T follicular helper cell (primary cell): ENCODE measurements around the gene ENTPD1.
"Not testable (repeated sequence)": the region's sequence is repeated elsewhere in the genome, so short reads cannot be mapped to it uniquely, and the experiment has no call there.

Experiments used
- DNase-seq: peaks from one replicate; pipeline ENCODE4 v3.0.0-alpha.2; 2020; ENCODE audit warnings: low read depth

The ENTPD1 gene

DNA sequence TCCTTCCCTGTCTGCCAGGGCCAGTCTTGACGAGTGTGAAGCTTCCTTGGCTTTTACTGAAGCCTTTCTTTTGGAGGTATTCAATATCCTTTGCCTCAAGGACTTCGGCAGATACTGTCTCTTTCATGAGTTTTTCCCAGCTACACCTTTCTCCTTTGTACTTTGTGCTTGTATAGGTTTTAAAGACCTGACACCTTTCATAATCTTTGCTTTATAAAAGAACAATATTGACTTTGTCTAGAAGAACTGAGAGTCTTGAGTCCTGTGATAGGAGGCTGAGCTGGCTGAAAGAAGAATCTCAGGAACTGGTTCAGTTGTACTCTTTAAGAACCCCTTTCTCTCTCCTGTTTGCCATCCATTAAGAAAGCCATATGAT is 110.5 kb downstream of the ENTPD1 start:
- no peak for DNase-seq

DNA sequence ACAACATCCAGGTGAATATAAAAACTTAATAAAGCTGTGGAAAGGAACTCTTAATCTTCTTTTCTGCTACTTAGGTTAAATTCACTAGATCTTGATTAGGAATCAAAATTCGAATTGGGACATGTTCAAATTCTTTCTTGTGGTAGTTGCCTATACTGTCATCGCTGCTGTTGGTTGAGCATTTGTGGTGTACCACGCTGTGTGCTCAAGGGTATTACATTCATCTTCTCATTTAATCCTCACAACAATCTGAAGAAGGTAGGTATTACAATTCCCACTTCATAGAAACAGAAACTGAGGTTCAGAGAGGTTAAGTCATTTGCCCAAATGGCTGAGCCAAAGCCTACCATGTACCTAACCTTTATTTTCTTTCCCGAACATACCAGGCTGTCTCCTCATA is 111.9 kb downstream of the ENTPD1 start:
- DNase-seq = no peak

GRCh38 chr10:95872158-95872711 is 116.3 kb downstream of the ENTPD1 start:
- no peak for DNase-seq

GRCh38 chr10:95873139-95873538 is 117.2 kb downstream of the ENTPD1 start:
- DNase-seq = no peak

GRCh38 chr10:95873651-95874050 is 117.7 kb downstream of the ENTPD1 start:
- DNase-seq = no peak

GRCh38 chr10:95874783-95875182 is 118.8 kb downstream of the ENTPD1 start:
- DNase-seq = not testable (repeated sequence)

DNA sequence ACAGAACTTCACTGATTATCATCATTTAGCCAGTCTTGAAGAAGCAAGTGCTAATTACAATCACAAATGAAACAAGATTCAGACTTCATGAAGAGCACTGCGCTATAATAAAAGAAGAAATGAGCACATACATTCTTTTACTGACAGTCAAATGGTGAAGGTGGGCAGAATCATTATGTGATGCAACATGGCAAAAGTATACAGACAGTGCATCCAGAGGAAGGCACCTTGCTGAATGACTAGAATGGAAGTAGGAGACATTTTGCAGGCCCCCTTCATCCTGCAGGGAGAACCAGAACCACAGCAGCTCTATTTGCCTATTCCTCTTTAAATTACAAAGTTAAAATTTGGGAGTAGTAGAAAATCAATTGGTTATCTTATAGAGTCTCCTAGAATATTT is 120.8 kb downstream of the ENTPD1 start:
- no peak for DNase-seq

- no peak for DNase-seq
Measured at GRCh38 chr10:95877881-95878280, 121.9 kb downstream of the ENTPD1 start.

- DNase-seq = no peak
Measured at GRCh38 chr10:95880704-95881103, 124.7 kb downstream of the ENTPD1 start.

- no peak for DNase-seq
Measured at GRCh38 chr10:95881316-95881715, 125.4 kb downstream of the ENTPD1 start.

- DNase-seq = no peak
Measured at GRCh38 chr10:95889830-95890229, 133.9 kb downstream of the ENTPD1 start.

DNA sequence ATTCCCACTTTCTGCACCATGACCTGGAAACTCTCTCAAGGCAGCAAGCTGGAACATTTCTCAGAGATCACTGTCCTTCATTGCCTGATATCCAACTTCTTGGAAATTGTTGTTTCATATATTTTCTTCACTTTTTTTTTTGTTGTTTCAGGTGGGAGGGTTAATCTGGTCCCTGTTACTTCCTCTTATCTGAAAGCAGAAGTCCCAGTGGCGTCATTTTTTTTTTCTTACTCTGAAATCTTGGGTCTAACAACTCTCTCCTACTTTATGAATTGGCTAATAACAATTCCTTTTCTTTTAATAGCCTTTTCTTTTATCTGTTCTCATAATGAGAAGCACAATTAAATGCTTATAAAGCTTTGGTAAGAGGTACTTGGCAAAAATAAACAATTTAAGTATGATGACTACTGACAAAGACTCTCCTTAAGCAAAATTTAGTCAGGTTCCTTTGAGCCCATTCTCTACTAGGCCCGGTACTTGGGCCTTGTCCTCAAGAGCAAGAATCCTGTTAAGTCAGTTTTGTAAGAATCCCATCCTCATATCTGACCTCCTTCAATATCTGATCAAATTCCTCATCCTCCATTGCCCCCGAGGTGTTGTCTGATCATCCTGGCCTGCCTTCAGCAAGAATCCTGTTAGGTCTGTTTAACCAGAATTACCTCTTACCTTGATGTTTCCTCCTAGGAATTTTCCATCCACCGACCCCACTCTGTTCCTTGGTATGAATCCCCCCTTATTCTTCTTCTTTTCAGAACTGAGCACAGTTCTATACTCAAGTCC is 140.3 kb downstream of the ENTPD1 start:
- DNase-seq = no peak

DNA sequence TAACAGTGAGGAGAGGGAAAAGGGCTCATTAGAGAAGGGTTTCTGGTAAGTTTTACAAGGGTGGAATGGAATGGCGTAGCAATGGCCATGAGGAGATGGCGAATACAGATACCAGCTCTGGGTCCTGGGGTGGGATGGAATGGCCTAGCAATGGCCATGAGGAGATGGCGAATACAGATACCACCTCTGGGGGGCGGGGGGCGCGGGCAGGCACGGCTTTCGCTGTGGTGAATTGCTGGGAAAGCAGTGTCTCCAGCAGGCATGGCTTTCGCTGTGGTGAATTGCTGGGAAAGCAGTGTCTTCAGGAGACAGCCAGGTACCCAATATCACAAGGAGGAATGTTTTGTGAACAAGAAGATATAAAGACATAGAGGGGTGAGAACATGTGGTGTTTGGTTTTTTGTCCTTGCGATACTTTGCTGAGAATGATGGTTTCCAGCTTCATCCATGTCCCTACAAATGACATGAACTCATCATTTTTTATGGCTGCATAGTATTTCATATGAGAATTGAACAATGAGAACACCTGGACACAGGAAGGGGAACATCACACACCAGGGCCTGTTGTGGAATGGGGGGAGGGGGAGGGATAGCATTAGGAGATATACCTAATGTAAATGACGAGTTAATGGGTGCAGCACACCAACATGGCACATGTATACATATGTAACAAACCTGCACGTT is 150.1 kb downstream of the ENTPD1 start:
- not testable (repeated sequence) for DNase-seq

DNA sequence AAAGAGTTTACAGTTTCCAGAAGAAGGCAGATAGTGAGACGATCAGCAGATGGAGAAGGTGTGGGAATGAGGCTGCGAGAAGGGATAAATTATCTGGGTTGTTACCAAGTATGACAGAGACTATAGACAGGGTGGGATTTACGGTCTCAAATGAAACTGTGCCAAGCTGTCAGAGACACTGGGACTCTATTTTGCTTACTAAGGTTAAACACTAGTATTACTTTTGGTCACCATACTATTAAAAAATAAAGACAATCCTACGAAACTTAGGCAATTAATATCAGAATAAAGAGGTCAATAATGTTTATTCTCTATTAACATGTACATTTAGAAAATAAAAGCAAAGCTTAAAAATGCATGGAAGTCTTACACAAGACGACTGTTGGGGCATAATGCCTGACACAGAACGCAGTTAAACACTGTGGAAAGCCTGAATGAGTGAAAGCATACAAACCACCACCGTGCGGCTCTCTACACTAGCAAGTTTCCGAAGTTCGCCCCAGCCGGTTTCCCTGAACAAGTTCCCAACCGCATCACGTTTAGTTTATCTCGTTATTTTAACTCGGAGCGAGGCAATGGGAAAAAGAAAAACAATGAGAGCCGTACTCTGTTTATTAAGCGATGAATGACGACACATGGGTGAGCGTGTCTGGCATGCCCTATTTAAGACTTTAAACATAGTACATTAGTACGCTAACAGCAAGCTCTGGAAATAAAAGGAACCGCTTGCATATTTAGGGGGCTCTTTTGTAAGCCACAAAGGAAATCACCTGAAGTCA is 150.9 kb downstream of the ENTPD1 start:
- DNase-seq = peak; percentile 2

GRCh38 chr10:95907456-95908253 is 151.7 kb downstream of the ENTPD1 start, which contains the start of gene CC2D2B:
Gene CC2D2B (plus strand): TSS chr10:95907975. CDS start chr10:95911324, 3,349 bp downstream.
- peak; percentile 21 for DNase-seq

GRCh38 chr10:95908450-95908849 is 152.5 kb downstream of the ENTPD1 start:
- no peak for DNase-seq

GRCh38 chr10:95909561-95909960 is 153.6 kb downstream of the ENTPD1 start:
- no peak for DNase-seq

GRCh38 chr10:95916039-95916438 is 160.1 kb downstream of the ENTPD1 start:
- not testable (repeated sequence) for DNase-seq
